Astrocyte (in vitro differentiated cells and primary cell): ENCODE measurements around the gene RALBP1. TPM values are rescaled to one million over a fixed set of nuclear protein-coding genes. Genes with fewer than 3 reads are reported as not detected.

ENCODE experiments used
- DNase-seq: peaks from one replicate; pipeline ENCODE4 v3.0.0-alpha.2; 2010; ENCODE audit warnings: low read depth
- FAIRE-seq: peaks from 2 replicates; lab custom pipeline; 2011; peaks lifted over from hg19 to GRCh38; lab: Jason Lieb, UNC
- H2AFZ ChIP-seq: 2 replicates; pipeline ENCODE4 v1.6.0; 2012; ENCODE audit warnings: low read depth, low read length, inconsistent platforms
- H3K27ac ChIP-seq: 2 replicates; pipeline ENCODE4 v1.5.1; 2011; ENCODE audit warnings: low read depth, low read length, inconsistent platforms
- H3K27me3 ChIP-seq: 2 replicates; pipeline ENCODE4 v1.6.0; 2011; ENCODE audit warnings: low read length, inconsistent platforms; ENCODE audit not compliant: insufficient read depth
- H3K36me3 ChIP-seq: 2 replicates; pipeline ENCODE4 v1.5.1; 2011; ENCODE audit warnings: low read length, inconsistent platforms; ENCODE audit not compliant: insufficient read depth
- H3K4me1 ChIP-seq: 2 replicates; pipeline ENCODE4 v1.5.1; 2011; ENCODE audit warnings: low read length, inconsistent platforms; ENCODE audit not compliant: insufficient read depth
- H3K4me2 ChIP-seq: 2 replicates; pipeline ENCODE4 v1.6.0; 2012; ENCODE audit warnings: low read length, inconsistent platforms
- H3K4me3 ChIP-seq: 2 replicates; pipeline ENCODE4 v1.5.1; 2011; ENCODE audit warnings: low read depth, mild to moderate bottlenecking, low read length, inconsistent platforms; ENCODE audit not compliant: insufficient read depth
- H3K79me2 ChIP-seq: 2 replicates; pipeline ENCODE4 v1.6.0; 2012; ENCODE audit warnings: mild to moderate bottlenecking, low read length, inconsistent platforms; ENCODE audit not compliant: insufficient read depth
- H3K9ac ChIP-seq: 2 replicates; pipeline ENCODE4 v1.6.0; 2012; ENCODE audit warnings: mild to moderate bottlenecking, low read length, inconsistent platforms
- H3K9me3 ChIP-seq: 2 replicates; pipeline ENCODE4 v1.5.1; 2012; ENCODE audit warnings: low read depth, mild to moderate bottlenecking, low read length, inconsistent platforms; ENCODE audit not compliant: insufficient read depth
- H4K20me1 ChIP-seq: 2 replicates; pipeline ENCODE4 v1.6.0; 2012; ENCODE audit warnings: low read length, inconsistent platforms; ENCODE audit not compliant: insufficient read depth
- H3K27ac Mint-ChIP-seq: one replicate; pipeline ENCODE4 v1.8.0; 2021; ENCODE audit warnings: mild to moderate bottlenecking, mixed read lengths; ENCODE audit not compliant: unreplicated experiment
- H3K27me3 Mint-ChIP-seq: one replicate; pipeline ENCODE4 v1.8.0; 2021; ENCODE audit warnings: low read depth, mixed read lengths; ENCODE audit not compliant: unreplicated experiment
- H3K36me3 Mint-ChIP-seq: one replicate; pipeline ENCODE4 v1.8.0; 2021; ENCODE audit warnings: low read depth, mixed read lengths; ENCODE audit not compliant: unreplicated experiment
- H3K4me1 Mint-ChIP-seq: one replicate; pipeline ENCODE4 v1.8.0; 2021; ENCODE audit warnings: low read depth, mixed read lengths; ENCODE audit not compliant: unreplicated experiment
- H3K4me3 Mint-ChIP-seq: one replicate; pipeline ENCODE4 v1.8.0; 2021; ENCODE audit warnings: mild to moderate bottlenecking, moderate library complexity, mixed read lengths; ENCODE audit not compliant: unreplicated experiment
- H3K9me3 Mint-ChIP-seq: one replicate; pipeline ENCODE4 v1.8.0; 2021; ENCODE audit warnings: mild to moderate bottlenecking, mixed read lengths; ENCODE audit not compliant: unreplicated experiment
- EZH2 ChIP-seq: IDR thresholded peaks from 2 replicates; pipeline ENCODE4 v1.6.1; 2012; ENCODE audit warnings: mild to moderate bottlenecking, low read length, inconsistent platforms; ENCODE audit not compliant: insufficient read depth
- total RNA-seq: library from RNA; stranded (reverse); gene quantifications from 2 replicates; pipeline ENCODE4 v1.2.1, GENCODE V29; 2021
- TF ChIP-seq, protein P1 (sequence below): IDR thresholded peaks from 2 replicates; pipeline ENCODE4 v1.5.1; 2011; ENCODE audit warnings: low read depth, mild to moderate bottlenecking, inconsistent platforms, low read length, moderate library complexity; ENCODE audit not compliant: insufficient read depth

RALBP1 gene
- total RNA-seq, 1 donor from 2014 or later, result 57.5 TPM

DNA sequence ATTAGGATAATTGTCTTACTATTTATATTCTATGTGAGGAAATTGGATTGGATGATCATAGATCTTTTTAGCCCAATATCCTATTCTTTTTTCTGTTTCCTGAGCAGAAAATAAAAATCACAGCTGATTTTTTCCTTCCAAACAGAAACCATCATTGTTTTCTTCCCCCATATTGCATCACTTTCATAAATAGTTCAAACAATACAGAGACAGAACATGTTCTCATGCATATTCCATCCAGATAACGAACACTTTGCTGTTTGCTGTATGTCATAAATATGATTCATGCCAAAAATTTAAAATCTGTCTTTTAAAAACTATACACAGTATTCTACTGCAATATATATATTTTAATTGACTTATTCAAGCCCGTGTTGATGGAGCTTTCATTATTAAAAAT is 22.0 kb upstream of the RALBP1 start:
- no peaks in the 10 kb centered on the region for H3K79me2 ChIP-seq
- no peak overlapping the region for H3K9ac ChIP-seq
- H2AFZ ChIP-seq, result no peak overlapping the region
- H4K20me1 ChIP-seq, result no peaks in the 10 kb centered on the region
- H3K36me3 ChIP-seq, result no peaks in the 10 kb centered on the region
- Mint-ChIP-seq H3K4me1 (no peaks in the 10 kb centered on the region), H3K27me3 (no peaks in the 10 kb centered on the region), H3K9me3 (peaks cover 14% of the 10 kb centered on the region), H3K27ac (no peak overlapping the region), H3K36me3 (no peaks in the 10 kb centered on the region), H3K4me3 (no peak overlapping the region)
- H3K9me3 ChIP-seq, result peaks cover 3% of the 10 kb centered on the region
- TF ChIP-seq, protein P1, sequence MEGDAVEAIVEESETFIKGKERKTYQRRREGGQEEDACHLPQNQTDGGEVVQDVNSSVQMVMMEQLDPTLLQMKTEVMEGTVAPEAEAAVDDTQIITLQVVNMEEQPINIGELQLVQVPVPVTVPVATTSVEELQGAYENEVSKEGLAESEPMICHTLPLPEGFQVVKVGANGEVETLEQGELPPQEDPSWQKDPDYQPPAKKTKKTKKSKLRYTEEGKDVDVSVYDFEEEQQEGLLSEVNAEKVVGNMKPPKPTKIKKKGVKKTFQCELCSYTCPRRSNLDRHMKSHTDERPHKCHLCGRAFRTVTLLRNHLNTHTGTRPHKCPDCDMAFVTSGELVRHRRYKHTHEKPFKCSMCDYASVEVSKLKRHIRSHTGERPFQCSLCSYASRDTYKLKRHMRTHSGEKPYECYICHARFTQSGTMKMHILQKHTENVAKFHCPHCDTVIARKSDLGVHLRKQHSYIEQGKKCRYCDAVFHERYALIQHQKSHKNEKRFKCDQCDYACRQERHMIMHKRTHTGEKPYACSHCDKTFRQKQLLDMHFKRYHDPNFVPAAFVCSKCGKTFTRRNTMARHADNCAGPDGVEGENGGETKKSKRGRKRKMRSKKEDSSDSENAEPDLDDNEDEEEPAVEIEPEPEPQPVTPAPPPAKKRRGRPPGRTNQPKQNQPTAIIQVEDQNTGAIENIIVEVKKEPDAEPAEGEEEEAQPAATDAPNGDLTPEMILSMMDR, result no peak
- no peak for TF ChIP-seq EZH2
- FAIRE-seq (no peak), DNase-seq (no peak)
- no peak overlapping the region for H3K4me2 ChIP-seq
- no peak overlapping the region for H3K4me3 ChIP-seq
- no peak overlapping the region for H3K27ac ChIP-seq
- no peaks in the 10 kb centered on the region for H3K27me3 ChIP-seq
- no peaks in the 10 kb centered on the region for H3K4me1 ChIP-seq

DNA sequence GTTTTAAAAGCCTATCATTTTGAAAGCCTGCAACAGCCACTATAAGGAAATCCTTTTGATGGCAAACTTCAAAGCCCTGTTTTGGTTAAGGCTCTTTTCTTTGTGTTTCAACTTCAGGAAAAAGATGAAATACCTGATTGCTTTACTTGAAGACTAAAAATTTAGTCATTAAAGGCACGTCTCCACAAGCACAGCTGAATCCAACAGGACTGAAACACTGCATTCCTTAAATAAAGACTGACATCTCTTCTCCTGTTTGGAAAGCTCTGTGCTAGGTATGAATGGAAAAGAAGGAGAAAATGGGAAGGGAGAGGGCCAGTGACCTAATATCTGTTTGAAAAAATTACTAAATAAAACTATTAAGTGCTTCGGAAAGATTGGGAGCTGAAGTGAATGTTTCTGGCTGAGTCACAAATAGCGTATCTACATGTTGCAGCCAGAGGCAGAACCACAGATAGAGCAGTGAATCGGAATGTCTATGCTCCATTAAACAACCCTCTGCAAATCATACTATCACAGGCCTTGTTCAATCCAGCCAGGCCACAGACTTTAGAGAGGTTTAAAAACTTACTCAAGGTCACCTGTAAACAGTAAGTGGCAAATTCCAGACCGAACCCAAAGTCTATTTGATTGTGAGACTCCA is 21.1 kb upstream of the RALBP1 start:
- Histone ChIP-seq H4K20me1 (no peaks in the 10 kb centered on the region), H3K4me1 (no peaks in the 10 kb centered on the region), H3K9ac (no peak overlapping the region), H2AFZ (no peak overlapping the region), H3K27me3 (no peaks in the 10 kb centered on the region), H3K36me3 (no peaks in the 10 kb centered on the region), H3K4me3 (no peak overlapping the region), H3K27ac (no peak overlapping the region), H3K4me2 (no peak overlapping the region), H3K79me2 (no peaks in the 10 kb centered on the region), H3K9me3 (peaks cover 3% of the 10 kb centered on the region)
- FAIRE-seq (no peak), DNase-seq (peak; percentile 86)
- TF ChIP-seq EZH2, result no peak
- TF ChIP-seq, protein P1, result no peak
- H3K27ac Mint-ChIP-seq, result peak overlapping the region; percentile 48
- no peaks in the 10 kb centered on the region for H3K4me1 Mint-ChIP-seq
- H3K9me3 Mint-ChIP-seq, result peaks cover 14% of the 10 kb centered on the region
- no peaks in the 10 kb centered on the region for H3K36me3 Mint-ChIP-seq
- H3K4me3 Mint-ChIP-seq, result no peak overlapping the region
- H3K27me3 Mint-ChIP-seq, result no peaks in the 10 kb centered on the region
